ENCODE measurements around the gene ABCB9.

- TF ChIP-seq CTCF (conservative IDR thresholded peaks at IDR 0.05; ENCODE audit: low read depth in 2 of 2) (no peak), POLR2AphosphoS5 (IDR thresholded peaks at IDR 0.05; ENCODE audit: low read depth) (no peak), EZH2 (IDR thresholded peaks at IDR 0.05; ENCODE audit: low read depth, unreplicated experiment) (no peak), EZH2phosphoT487 (IDR thresholded peaks at IDR 0.05; ENCODE audit: unreplicated experiment) (no peak), CREB1 (CRISPR knock-in tag; IDR thresholded peaks at IDR 0.05; ENCODE audit: low read depth) (no peak), REST (IDR thresholded peaks at IDR 0.05; ENCODE audit: unreplicated experiment) (no peak), JUNB (IDR thresholded peaks at IDR 0.05; ENCODE audit: unreplicated experiment) (no peak), ZNF114 (CRISPR knock-in tag; IDR thresholded peaks at IDR 0.05) (no peak), NANOG (IDR thresholded peaks at IDR 0.05; ENCODE audit: borderline replicate concordance) (no peak)
Measured at GRCh38 chr12:122895320-122895703, 71.0 kb downstream of the ABCB9 start.
